Glomerular visceral epithelial cell (primary cell): Measurements from ENCODE around the gene PAPSS2.

Experiments used
- DNase-seq: peaks from one replicate; pipeline ENCODE4 v3.0.0-alpha.2; 2016; ENCODE audit errors: extremely low spot score

Gene PAPSS2

GRCh38 chr10:87750001-87750671, 90.5 kb downstream of the PAPSS2 start:
- DNase-seq: no peak

DNA sequence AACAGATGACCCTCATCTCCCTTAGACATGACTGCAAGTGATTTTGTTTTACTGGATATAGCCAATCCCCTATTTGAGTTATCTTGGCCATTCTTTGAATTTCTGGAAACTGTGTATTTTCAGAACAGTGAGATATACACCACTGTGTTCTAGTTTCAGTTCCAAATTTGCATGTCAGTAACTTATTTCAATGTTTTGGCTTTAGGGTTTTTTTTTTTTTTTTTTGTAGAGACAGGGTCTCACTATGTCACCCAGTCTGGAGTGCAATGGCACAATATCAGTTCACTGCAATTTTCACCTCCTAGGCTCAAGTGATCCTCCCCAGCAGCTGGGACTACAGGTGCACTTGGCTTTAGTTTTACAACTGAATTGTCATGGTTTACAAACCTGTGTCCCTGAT, 91.1 kb downstream of the PAPSS2 start:
- DNase-seq: no peak

DNA sequence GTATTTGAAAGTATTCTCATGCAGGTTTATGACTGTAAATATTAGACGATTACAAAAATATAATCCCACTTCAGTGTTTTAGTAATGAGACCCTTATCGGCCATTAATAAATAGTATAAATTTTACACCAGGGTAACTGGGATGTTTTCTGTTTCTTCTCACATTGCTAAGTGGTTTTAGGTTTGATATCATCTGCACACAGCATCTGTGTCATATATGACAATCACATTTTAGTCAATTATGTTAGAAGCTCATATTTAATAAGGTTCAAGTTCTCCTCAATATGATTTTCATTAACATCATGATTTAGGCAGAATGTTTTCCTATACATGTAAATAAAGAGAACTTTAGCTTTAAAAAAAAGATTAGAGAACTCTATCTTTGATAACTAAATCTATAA, 91.6 kb downstream of the PAPSS2 start:
- no peak for DNase-seq

GRCh38 chr10:87752566-87752965, 92.9 kb downstream of the PAPSS2 start:
- DNase-seq: no peak

GRCh38 chr10:87753995-87754866, 94.6 kb downstream of the PAPSS2 start:
- no peak for DNase-seq

GRCh38 chr10:87757685-87758084, 98.0 kb downstream of the PAPSS2 start:
- DNase-seq: no peak

DNA sequence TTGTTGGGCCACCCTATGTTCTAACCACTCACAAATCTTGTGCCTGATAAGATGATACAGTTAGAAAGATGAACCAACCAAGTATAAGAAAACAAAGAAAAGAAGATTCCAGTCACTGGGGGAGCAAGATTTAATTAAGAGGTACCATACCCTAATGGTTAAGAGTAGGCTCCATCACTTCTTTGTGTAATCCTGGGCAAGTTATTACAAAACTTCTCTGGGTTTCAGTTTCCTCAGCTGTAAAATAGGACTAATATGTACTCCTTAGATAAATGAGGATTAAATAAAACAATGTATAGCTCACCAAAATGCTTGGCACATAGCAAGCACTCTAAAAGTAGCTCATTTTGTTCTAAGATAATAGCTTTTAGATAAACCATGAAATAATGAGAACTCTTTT, 99.9 kb downstream of the PAPSS2 start:
- DNase-seq: no peak

- DNase-seq: no peak
These were observed 100.7 kb downstream of the PAPSS2 start for GRCh38 chr10:87760195-87760905.

- DNase-seq: no peak
These were observed 101.5 kb downstream of the PAPSS2 start for GRCh38 chr10:87761153-87761552.

GRCh38 chr10:87761892-87762291, 102.2 kb downstream of the PAPSS2 start:
- DNase-seq: peak; percentile 59

GRCh38 chr10:87763086-87763861, 103.6 kb downstream of the PAPSS2 start:
- no peak for DNase-seq

DNA sequence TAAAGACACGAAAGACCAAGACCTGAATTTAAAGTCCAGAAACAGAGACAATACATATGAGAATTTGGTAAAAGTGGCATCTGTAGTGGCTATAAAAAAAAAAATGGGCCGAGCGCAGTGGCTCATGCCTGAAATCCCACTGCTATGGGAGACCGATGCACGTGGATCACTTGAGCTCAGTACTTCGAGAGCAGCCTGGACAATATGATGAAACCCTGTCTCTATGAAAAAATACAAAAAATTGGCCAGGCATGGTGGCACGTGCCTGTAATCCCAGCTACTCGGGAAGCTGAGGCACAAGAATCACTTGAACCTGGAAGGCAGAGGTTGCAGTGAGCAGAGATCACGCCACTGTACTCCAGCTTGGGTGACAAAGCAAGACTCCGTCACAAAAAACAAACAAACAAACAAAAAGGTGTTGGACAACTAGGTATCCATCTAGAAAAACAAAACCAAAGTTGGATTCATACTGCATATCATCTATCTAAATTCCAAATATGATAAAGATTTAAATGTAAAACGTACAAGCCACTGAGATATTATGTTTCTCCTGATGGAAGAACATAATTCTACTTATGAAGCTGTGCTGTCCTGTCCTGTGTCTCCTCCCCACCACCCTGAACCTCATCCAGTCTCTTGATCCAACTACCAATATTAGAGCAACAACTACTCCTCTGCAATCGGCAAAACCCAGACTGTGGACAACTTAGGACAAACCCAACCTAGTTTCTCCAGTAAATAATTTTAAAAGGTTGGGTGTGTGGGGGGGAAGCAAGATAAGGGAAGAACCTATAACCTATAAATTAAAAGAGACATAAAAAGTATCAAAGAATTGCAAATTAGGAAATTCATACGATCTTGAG, 104.6 kb downstream of the PAPSS2 start:
- DNase-seq: no peak

GRCh38 chr10:87765666-87766376, 106.1 kb downstream of the PAPSS2 start:
- no peak for DNase-seq

DNA sequence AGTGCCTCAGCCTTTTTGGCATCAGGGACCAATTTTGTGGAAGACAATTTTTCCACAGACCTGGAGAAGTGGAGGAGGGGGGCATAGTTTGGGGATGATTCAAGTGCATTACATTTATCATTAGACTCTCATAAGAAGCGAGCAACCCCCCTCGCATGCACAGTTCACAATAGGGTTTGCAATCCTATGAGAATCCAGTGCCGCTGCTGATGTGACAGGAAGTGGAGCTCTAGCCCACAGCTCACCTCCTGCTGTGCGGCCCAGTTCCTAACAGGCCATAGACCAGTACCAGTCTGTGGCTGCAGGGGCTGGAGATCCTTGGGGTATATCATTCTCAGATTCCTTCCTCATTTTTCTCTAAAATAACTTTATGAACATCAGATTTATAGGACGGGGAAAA, 107.6 kb downstream of the PAPSS2 start:
- peak; percentile 62 for DNase-seq

DNA sequence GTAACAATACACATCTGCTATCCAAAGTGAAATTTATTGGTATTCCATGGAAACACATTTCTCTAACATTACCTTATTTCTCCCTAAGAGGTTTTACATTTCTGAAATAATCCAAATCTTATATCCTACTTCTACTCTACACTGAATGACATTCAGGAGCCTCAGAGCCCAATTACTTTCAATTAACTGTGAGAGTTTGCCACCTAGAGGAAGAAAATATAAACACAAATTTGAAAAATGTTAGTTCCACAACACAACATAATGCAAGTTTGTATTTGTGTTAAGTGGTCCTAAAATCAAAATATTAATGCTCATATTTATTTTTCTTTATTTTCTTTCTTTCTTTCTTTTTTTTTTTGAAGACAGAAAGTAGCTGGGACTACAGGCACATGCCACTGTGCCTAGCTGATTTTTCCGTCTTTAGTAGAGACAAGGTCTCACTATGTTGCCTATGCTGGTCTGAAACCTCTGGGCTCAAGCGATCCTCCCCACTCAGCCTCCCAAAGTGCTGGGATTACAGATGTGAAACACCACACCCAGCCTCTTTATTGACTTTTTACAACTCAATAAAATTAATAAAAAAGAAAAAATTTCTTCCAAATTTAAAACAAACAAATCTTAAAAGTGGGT, 112.3 kb downstream of the PAPSS2 start:
- DNase-seq: peak; percentile 18

- no peak for DNase-seq
These were observed 116.1 kb downstream of the PAPSS2 start for GRCh38 chr10:87775766-87776165.

GRCh38 chr10:87776328-87776727, 116.7 kb downstream of the PAPSS2 start:
- no peak for DNase-seq

- DNase-seq: no peak
These were observed 121.9 kb downstream of the PAPSS2 start for GRCh38 chr10:87781545-87781944.

DNA sequence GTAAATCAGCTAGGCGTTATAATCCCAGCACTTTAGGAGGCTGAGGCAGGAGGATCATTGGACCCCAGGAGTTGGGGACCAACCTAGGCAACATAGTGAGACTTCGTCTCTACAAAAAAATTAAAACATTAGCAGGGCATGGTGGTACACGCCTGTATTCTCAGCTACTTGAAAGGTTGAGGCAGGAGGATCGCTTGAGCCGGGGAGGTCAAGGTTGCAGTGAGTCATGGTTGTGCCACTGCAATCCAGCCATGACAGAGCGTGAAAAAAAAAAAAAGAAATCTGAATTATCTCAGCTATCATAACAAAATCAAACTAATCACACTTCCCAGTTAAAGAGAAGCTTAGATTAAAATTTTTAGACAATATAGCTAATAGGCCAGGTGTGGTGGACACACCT, 123.0 kb downstream of the PAPSS2 start:
- no peak for DNase-seq

GRCh38 chr10:87786421-87786820, 126.7 kb downstream of the PAPSS2 start:
- DNase-seq: no peak
